Measurements from ENCODE around the gene BAHCC1.
"Not testable (repeated sequence)": the region's sequence is repeated elsewhere in the genome, so short reads cannot be mapped to it uniquely, and the experiment has no call there.

Gene BAHCC1

DNA sequence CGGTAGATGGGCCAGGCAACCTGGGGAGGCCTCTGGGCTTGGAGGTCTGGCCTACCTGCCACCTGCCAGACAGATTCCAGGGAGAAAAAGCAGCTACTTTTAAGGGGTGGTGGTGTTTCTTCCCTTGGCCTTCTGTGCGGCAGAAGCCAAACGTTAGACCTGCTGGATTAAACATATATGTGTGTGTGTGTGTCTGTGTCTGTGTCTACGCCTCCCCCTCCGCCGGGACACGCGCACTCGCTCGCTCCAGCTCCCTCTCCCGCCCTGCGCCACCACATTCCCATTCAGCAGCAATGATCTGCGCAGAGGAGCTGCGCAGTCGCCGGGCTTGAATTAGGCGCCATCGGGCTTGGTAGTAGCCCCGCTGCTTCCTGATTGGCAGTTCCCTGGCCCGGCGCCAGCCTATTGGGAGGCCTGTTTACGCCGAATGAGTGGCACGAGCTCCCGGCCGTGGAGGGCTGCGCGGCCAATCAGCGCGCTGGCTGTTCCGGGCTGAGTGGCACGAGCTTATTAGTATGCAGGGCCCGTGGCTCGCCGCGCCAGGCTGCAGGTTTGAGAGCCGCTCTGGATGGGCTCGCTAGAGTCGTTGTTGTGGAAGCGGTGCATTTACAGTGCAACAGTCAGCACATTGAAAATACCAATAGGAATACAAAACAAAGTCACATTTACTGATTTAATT is at the start of gene BAHCC1:
TSS of gene BAHCC1 (plus strand) at position 537 of the 679 bp plus-strand sequence. CDS start 4,283 bp downstream, outside the sequence.
- in situ Hi-C loops (cut with MboI; ENCODE audit: low sequenced_read_pairs): no loop called here

DNA sequence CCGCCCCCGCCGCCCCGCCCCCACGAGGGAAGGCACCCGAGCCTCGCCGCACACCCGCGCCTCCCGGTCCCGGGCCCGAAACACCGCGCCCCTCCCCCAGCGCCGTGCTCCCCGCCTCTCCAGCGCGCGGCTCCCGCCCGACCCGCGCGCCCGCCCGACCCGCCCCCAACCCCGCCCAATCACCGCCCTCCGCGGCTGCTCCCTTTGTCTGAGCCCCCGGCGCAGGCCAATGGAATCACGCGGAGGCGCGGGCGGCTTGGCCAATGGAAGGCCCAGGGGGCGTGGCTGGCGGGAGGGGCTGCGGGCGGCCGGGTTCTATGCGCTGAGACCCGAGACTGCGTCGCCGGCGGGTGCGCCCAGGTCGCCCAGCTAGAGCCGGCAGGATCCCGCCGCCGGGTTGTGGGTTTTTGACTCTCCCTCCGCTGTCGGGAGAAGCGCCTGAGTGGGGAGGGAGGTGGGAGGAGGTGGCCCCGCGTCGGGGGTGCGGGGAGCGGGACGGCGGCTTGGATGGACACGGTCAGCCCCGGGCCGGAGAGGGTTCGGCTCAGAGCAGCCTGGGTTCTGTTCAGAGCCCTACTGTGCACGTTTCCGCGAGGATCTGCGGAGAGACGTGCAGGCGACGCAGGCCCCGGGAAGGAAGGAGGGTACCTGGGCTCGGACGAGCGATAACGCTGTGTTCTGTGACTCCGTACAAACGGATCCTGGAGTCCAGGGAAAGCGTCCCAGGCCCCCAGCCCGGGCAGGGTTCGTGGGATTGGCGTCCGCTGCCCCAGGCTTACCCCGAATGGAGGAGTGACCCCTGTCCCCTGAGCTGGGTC is 49.0 kb upstream of the BAHCC1 start:
- in situ Hi-C loops (cut with MboI; ENCODE audit: low sequenced_read_pairs): no loop called here

DNA sequence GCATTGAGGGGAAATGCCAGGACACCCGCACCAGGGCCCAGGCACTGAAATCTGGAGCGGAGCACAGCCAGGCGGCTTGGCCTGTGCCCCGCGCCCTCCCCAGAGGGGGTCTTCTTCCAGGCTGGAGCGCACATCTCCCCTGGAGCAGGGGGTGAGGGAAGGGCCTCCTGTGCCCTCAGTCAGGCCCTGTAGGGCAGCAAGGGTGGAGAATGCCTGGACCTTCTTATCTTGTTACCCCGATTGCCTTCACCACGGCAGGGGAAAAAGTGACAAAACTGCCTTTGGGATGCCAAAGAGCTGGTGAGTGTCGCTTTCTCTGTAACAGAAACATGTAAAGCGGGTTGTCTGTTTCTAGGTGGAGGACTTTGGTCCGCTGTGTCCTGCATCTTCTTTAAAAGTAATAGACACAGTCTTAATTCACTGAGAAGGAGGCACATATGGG is 48.3 kb upstream of the BAHCC1 start:
- in situ Hi-C loops (cut with MboI; ENCODE audit: low sequenced_read_pairs): no loop called here

DNA sequence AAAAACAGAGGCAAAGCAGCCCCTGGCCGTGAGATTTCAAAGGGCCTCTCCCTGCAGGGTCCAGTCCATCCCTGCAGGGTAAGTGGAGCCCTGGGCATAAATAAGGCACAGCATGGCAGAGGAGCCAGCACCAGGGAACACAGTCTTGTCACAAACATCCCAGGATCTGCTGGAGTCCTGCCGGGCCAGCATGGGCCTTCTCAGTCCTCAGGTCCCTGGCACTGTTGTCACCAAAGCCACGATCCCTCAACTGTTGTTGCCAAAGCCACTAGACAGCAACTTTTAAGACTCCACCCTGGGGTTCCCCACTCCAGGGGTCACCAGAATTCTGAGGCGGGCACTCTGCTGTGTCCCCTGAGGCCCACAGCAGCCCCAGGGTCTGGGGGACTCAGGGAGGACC is 47.8 kb upstream of the BAHCC1 start:
- in situ Hi-C loops (cut with MboI; ENCODE audit: low sequenced_read_pairs): no loop called here

DNA sequence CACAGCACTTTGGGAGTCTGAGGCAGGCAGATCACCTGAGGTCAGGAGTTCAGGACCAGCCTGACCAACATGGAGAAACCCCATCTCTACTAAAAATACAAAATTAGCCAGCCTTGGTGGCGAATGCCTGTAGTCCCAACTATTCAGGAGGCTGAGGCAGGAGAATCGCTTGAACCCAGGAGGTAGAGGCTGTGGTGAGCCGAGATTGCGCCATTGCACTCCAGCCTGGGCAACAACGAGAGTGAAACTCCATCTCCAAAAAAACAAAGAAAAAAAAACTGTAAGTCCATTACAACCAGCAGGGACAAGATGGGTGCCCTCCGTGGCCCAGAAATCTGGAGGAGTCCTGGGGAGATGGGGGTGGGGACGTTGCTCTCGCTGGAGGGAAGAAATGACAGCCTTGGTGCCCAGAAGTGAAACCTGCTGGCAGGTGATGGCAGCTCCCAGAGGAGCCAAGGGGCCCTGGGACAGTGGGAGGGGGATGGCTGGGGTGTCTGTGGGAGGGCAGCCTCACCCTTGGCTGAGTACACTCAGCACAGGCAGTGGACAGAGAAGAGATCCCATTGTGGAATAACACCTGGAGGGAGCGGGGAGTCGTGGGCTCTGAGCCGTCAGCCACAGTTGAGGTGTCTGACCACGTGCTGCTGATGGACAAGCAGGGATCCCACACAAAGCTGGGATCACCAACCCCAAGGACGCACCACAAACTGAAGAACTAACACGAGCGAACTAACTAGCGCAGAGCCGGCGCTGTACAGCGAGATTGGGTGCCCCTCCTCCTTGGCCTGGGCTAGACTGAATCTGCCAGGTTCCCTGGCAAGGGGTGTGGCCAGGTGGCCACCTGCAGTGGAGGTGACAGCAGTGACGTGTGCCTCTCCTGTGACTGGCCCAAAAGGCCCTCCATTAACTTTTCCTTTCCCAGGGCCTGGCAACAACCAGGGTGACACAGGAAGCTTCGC is 46.9 kb upstream of the BAHCC1 start:
- in situ Hi-C loops (cut with MboI; ENCODE audit: low sequenced_read_pairs): no loop called here

DNA sequence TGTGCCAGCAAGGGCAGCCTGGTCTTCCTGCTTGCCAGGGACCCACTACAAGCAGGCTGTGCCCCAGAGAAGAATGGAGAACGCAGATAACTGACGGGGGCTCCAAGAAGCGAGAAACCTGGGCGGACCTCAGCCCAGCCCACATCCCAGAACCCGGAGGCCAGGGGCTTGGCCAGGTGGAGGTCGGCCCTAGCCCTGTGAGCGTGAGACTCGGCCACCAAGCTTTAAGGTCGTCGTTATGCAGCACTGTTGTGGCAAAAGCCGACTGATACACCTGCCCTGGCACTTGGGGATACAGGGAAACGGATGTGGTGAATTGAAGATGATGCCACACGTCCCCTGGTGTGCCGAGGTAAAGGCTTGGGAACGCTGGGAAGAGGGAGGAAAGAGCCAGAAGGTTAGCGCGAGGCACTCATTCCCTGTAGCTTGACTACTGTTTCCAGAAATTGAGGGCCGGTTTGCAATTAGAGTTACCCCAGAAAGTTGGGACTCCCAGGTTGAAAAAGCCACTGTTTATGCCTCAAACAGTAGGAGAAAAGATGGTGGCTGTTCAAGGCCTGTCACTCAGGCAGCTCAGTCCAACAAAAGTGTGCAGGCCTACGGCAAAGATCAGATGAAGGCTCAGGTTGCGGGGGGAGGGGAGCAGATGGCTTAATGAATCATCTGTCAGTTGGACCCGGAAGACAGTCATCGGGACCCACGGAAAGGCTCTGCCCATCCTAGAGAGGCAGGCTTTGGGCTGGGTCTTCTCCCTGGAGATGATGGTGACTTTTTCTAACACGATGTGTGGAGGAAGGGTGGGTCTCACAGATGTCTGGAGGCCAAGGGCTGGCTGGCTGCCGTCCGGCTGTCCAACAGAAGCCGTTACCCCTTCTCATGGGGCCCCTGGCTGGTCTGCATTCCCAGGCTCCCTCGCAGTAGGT is 45.6 kb upstream of the BAHCC1 start:
- in situ Hi-C loops (cut with MboI; ENCODE audit: low sequenced_read_pairs): no loop called here

DNA sequence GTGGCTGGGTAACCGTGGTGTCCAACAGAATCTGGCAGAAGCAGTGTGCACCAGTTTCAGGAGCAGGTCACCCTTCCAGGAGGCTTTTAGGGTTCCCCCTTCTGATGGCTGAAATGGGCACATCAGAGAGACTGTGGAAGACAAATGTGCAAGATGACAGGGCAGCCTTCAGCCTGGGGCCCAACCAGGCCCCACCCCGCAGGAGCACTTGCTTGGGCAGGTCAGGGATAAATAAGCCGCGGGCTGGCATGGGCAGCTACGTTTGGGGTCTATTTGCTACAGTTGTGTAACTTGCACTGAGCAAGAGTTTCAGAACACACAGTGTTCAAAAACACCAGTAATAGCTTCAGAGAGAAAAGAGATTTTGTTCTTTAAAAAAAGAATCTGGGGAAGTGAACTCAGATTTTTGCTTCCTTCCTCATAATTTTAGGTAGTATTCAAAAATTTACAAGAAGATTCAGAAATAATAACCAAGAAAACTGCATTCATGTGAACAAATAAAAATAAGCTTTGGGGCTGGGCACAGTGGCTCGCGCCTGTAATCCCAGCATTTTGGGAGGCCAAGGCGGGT is 44.9 kb upstream of the BAHCC1 start:
- in situ Hi-C loops (cut with MboI; ENCODE audit: low sequenced_read_pairs): no loop called here

DNA sequence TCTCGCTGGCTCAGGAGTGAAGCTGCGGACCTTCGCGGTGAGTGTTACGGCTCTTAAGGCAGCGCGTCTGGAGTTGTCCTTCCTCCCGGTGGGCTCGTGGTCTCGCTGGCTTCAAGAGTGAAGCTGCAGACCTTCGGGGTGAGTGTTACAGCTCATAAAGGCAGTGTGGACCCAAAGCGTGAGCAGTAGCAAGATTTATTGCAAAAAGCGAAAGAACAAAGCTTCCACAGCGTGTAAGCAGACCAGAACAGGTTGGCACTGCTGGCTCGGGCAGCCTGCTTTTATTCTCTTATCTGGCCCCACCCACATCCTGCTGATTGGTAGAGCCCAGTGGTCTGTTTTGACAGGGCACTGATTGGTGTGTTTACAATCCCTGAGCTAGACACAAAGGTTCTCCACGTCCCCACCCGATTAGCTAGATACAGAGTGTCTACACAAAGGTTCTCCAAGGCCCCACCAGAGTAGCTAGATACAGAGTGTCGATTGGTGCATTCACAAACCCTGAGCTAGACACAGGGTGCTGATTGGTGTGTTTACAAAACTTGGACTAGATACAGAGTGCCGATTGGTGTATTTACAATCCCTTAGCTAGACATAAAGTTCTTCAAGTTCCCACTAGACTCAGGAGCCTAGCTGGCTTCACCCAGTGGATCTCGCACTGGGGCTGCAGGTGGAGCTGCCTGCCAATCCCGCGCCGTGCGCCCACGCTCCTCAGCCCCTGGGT is 43.8 kb upstream of the BAHCC1 start:
- in situ Hi-C loops (cut with MboI; ENCODE audit: low sequenced_read_pairs): not testable (repeated sequence)

DNA sequence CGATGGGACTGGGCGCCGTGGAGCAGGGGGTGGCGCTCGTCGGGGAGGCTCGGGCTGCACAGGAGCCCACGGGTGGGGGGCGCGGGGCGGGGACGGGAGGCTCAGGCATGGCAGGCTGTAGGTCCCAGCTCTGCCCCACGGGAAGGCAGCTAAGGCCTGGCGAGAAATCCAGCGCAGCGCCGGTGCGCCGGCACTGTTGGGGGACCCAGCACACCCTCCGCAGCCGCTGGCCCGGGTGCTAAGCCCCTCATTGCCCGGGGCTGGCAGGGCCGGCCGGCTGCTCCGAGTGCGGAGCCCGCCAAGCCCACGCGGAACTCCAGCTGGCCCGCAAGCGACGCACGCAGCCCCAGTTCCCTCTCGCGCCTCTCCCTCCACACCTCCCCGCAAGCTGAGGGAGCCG is 43.2 kb upstream of the BAHCC1 start:
- in situ Hi-C loops (cut with MboI; ENCODE audit: low sequenced_read_pairs): not testable (repeated sequence)

DNA sequence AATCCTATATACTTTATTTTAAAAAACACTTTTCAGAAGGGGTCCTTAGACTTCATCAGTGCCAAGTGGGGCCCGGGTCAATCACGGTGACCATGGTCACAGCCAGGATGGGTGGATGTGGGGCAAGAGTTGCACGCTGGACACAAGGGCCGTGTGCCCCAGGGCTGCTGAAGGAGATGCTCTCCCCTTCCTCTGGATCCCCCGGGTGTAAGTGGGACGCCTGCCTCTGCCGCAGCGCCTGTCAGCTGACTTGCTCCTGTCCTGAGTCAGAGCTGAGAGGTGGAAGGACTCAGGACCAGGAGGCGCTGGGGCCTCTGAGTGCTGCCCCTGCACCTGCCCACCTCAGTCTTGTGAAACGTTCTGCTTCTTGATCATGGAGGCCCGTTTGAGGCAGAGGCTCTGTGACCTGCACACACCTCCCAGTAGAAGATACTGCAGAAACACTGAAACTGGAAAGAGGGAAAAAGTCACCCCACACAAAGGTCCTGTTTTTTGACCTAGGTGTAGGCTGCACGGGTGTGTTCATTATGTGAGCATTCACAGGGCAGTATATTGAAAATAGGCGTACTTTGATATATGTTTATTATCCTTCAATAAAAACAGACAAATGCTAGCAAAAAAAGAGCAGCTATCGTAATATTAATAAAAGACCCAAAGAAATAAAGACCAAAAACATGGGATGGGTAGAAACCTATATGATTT is 40.9 kb upstream of the BAHCC1 start:
- in situ Hi-C loops (cut with MboI; ENCODE audit: low sequenced_read_pairs): no loop called here

DNA sequence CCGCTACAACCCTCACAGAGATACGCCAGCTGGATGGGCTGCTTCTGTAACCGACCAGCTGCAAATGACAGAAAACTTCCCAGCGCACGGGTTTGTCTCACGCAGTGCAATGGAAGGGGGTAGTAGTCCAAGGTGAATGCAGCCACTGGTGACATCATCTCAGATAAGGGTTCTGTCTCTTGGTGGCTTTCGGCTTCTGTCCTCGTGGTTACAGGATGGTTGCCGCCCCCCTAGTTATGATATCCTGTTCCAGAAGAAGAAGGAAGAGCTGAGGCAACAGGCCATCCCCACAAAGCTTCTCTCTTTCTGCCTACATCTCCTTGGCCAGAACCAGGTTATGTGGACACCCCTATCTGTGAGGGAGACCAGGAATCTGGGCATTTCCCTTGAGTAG is 40.3 kb upstream of the BAHCC1 start:
- in situ Hi-C loops (cut with MboI; ENCODE audit: low sequenced_read_pairs): no loop called here

DNA sequence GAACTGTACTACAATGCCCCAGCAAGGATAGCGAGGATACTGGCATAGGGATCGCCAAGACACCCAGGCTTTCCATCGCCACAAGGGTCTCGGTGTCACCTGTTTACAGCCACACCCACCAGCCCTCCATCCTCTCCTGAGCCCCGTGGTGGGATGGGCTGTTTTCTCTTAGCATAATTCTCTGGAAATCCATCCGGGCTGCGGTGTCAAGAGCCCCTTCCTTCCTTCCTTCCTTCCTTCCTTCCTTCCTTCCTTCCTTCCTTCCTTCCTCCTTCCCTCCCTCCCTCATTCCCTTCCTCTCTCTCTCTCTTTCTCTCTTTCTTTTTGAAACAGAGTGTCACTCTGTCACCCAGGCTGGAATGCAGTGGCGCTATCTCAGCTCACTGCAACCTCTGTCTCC is 36.0 kb upstream of the BAHCC1 start:
- in situ Hi-C loops (cut with MboI; ENCODE audit: low sequenced_read_pairs): no loop called here

DNA sequence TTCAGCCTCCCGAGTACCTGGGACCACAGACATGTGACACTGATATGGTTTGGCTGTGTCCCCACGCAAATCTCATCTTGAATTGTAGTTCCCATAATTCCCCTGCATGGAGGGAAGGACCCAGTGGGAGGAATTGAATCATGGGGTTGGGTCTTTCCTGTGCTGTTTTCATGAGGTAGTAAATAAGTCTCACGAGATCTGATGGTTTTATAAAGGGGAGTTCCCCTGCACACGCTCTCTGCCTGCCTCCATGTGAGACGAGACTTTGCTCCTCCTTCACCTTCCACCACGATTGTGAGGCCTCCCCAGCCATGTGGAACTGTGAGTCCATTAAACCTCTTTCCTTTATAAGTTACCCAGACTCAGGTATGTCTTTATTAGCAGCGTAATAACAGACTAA is 33.3 kb upstream of the BAHCC1 start:
- in situ Hi-C loops (cut with MboI; ENCODE audit: low sequenced_read_pairs): not testable (repeated sequence)

DNA sequence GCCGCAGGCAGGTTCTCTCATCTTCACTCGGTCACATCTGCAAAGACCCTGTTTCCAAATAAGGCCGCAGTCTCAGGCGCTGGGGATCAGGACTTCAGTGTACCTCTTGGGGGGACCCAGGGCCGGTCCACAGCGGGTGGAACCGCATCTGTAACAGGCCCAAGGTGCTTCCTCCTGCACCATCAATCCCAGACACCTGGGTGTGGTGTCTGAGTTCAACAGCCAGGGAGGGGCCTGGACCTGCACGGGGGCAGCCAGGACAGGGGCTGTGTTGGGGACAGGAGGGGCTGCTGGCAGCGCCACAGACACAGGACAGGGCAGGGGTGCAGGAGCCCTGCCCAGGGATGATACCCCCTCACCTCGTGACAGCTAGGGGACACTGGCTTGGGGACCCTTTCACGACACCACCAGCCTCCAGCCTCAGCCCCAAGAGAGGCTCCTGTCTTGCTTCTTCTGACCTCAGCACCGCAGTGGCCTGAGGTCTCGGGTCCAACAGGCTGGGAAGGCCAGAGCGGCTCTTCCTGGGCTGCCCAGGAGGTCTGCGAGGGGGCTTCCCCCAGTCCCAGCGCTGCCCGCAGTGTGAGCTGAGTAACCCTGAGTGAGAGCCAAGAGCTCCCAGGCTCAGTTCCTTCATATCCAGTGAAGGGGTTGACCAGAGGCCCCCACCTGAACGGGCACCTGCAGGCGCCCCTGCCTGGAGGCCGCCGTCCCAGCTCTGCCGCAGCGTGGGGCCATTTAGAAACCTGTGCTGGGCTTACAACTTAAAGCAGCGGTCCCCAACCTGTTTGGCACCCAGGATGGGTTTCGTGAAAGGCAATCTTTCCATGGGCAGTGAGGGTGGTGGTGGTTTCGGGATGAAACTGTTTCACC is 30.7 kb upstream of the BAHCC1 start:
- in situ Hi-C loops (cut with MboI; ENCODE audit: low sequenced_read_pairs): no loop called here

DNA sequence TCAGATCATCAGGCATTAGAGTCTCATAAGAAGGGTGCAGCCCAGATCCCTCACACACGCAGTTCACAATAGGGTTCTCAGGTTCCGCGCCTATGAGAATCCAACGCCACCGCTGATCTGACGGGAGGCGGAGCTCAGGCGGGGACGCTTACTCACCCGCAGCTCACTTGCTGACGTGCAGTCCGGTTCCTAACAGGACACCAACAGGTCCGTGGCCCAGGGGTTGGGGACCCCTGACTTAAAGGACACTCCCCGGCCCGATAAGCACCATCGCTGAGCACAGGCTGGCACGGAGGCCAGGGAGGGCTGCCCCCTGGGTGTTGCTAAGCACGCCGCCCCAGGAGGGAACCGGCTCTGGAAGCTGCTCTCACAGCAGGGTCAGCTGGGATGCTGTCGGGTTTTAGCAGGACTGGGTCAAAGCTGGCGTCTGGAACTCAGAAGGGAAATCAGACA is 30.1 kb upstream of the BAHCC1 start:
- in situ Hi-C loops (cut with MboI; ENCODE audit: low sequenced_read_pairs): no loop called here

DNA sequence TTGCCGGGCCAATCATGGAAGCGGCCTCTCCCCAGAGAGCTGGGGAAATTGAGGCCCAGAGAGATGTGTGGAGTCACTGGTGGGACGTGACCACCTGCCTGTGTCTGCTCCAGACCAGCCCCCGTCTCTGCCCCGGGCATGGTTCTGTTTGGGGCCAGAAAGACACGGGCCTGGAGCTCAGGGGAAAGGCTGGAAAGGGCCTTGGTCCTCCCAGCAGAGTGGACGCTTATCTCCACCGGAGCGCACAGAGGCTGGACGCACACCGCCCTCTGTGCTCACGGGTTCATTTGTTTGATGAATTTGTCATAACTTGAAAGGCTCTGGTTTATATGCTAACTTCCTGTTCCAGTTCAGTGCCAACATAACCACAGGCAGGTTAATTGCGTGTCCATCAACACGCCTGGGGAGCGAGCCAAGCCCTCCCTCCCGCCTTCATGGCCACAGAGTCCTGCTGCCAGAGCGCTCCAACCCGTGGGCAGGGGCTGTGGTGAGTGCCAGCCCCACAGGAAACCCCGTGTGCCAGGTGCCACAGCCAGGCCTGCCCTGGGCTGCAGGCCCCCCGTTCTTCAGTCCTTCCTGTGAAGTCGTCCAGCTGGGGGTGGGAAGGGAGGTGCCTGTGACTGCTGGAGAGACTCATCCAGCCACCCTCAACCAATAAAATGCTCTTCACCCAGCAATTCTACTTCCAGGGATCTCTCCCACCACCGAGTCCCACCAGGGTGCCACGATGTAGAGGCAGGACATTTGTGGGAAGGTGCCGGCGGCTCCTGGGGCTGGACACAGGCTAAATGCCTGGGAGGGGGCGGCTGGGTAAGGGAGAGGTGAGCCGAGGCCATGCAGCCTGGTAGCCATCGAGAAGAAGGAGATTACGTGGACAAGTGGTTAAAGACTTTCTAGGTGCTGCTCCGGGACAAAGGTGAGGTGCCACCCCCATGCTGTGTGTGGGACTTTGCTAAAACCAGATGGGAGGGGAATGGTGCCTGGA is 29.4 kb upstream of the BAHCC1 start:
- in situ Hi-C loops (cut with MboI; ENCODE audit: low sequenced_read_pairs): no loop called here
